Mammary epithelial cell (primary cell): ENCODE data around the gene LCN15.
"Not testable (repeated sequence)": the region's sequence is repeated elsewhere in the genome, so short reads cannot be mapped to it uniquely, and the experiment has no call there.

Source experiments
- CTCF ChIP-seq, 2 donors: IDR thresholded peaks in 1 of 2; conservative IDR thresholded peaks in 1 of 2; 2 replicates each; pipeline ENCODE4 v1.5.1; 2011 to 2012; ENCODE audit warnings: inconsistent platforms in 2 of 2, low read length in 2 of 2, mild to moderate bottlenecking in 2 of 2, control low read depth in 1 of 2, low read depth in 1 of 2; ENCODE audit not compliant: insufficient read depth in 1 of 2; ENCODE audit errors: extremely low read depth in 1 of 2
- EZH2 ChIP-seq: IDR thresholded peaks from 2 replicates; pipeline ENCODE4 v1.6.1; 2012; ENCODE audit warnings: low read length, inconsistent platforms, borderline replicate concordance

DNA sequence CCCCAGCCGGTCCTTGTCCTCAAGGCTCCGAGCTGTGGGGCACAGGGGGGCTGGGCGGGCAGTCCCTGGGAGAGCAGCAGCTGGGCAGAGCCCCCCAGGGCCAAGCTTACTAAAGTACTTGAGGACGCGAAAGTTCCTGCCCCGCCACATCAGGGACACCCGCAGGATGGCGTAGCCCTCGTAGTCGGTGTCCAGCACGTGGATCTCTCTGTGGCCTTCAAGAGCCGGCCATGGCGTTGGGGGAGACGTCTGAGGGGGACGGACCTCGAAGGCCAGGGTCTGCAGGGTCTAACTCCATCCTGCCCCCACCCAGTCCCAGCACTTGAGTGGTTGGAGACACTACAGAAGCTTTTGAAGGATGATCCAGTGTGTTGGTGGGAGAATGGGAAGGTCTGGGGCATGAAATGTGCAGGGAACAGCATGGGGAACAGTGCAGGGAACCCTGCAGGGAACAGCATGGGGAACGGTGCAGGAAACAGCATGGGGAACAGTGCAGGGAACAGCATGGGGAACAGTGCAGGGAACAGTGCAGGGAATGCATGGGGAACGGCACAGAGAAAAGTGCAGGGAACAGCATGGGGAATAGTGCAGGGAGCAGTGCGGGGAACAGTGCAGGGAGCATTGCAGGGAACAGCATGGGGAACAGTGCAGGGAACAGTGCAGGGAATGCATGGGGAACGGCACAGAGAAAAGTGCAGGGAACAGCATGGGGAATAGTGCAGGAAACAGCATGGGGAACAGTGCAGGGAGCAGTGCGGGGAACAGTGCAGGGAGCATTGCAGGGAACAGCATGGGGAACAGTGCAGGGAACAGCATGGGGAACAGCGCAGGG lies 8.8 kb downstream of the LCN15 start:
- not testable (repeated sequence) for TF ChIP-seq EZH2; CTCF (conservative IDR thresholded peaks at IDR 0.05 in 1 of 2, IDR thresholded peaks at IDR 0.05 in 1 of 2; ENCODE audit: extremely low read depth in 1 of 2, insufficient read depth in 1 of 2, low read depth in 1 of 2, low read length in 2 of 2)
